HG03175 (cell line): ENCODE measurements around the gene ACAA1.
A peak's percentile ranks its signal among the peaks of the same experiment; 100 is the strongest.
"Not testable (repeated sequence)": the region's sequence is repeated elsewhere in the genome, so short reads cannot be mapped to it uniquely, and the experiment has no call there.

Experiments used
- ATAC-seq: cut with Tn5 transposase; IDR thresholded peaks from one replicate; pipeline ENCODE4 v1.9.1; 2021; ENCODE audit warnings: mild to moderate bottlenecking, moderate library complexity; ENCODE audit not compliant: unreplicated experiment

ACAA1 gene

GRCh38 chr3:38136777-38137614 is at the start of gene ACAA1:
Gene ACAA1 (minus strand): TSS chr3:38137127. CDS start chr3:38137035, 92 bp downstream.
- peak; percentile 87 for ATAC-seq

GRCh38 chr3:38177181-38177580 is 40.3 kb upstream of the ACAA1 start:
- ATAC-seq, result no peak

GRCh38 chr3:38173834-38174418 is 37.0 kb upstream of the ACAA1 start:
- no peak for ATAC-seq

GRCh38 chr3:38171622-38172021 is 34.7 kb upstream of the ACAA1 start:
- no peak for ATAC-seq

- ATAC-seq, result no peak
Measured at GRCh38 chr3:38170722-38171121, 33.8 kb upstream of the ACAA1 start.

- no peak for ATAC-seq
Measured at GRCh38 chr3:38169027-38169317, 32.0 kb upstream of the ACAA1 start.

- no peak for ATAC-seq
Measured at GRCh38 chr3:38168151-38169026, 31.5 kb upstream of the ACAA1 start.

- no peak for ATAC-seq
Measured at GRCh38 chr3:38167591-38167990, 30.7 kb upstream of the ACAA1 start.

- ATAC-seq, result peak; percentile 0
Measured at GRCh38 chr3:38165722-38166387, 28.9 kb upstream of the ACAA1 start.

- peak; percentile 91 for ATAC-seq
Measured at GRCh38 chr3:38164952-38165721, 28.2 kb upstream of the ACAA1 start, which contains the start of gene OXSR1. Gene OXSR1 (plus strand): TSS chr3:38165537. CDS start chr3:38165877, 340 bp downstream.

- peak; percentile 26 for ATAC-seq
Measured at GRCh38 chr3:38164643-38164951, 27.7 kb upstream of the ACAA1 start.

- ATAC-seq, result no peak
Measured at GRCh38 chr3:38163841-38164642, 27.1 kb upstream of the ACAA1 start.

- ATAC-seq, result no peak
Measured at GRCh38 chr3:38163117-38163840, 26.4 kb upstream of the ACAA1 start.

GRCh38 chr3:38160704-38161103 is 23.8 kb upstream of the ACAA1 start:
- not testable (repeated sequence) for ATAC-seq

- ATAC-seq, result no peak
Measured at GRCh38 chr3:38158472-38158871, 21.5 kb upstream of the ACAA1 start.

GRCh38 chr3:38157595-38157994 is 20.7 kb upstream of the ACAA1 start:
- no peak for ATAC-seq

GRCh38 chr3:38157117-38157516 is 20.2 kb upstream of the ACAA1 start:
- no peak for ATAC-seq

GRCh38 chr3:38155825-38156224 is 18.9 kb upstream of the ACAA1 start:
- ATAC-seq, result no peak
